Adipocyte (in vitro differentiated cells): ENCODE data around the gene SMARCB1.

Experiments
- DNase-seq: peaks from one replicate; pipeline ENCODE4 v3.0.0-alpha.2; 2015; ENCODE audit warnings: low read depth
- H3K27me3 ChIP-seq: replicated peaks from 2 replicates; pipeline ENCODE4 v1.7.0; 2013; ENCODE audit warnings: mild to moderate bottlenecking, low read length, moderate library complexity; ENCODE audit not compliant: control insufficient read depth, insufficient read depth
- H3K36me3 ChIP-seq: 2 replicates; pipeline ENCODE4 v1.7.0; 2013; ENCODE audit warnings: low read length, mild to moderate bottlenecking, moderate library complexity; ENCODE audit not compliant: control insufficient read depth, insufficient read depth, severe bottlenecking
- H3K4me1 ChIP-seq: 2 replicates; pipeline ENCODE4 v1.7.0; 2013; ENCODE audit warnings: mild to moderate bottlenecking, low read length, moderate library complexity; ENCODE audit not compliant: control insufficient read depth, insufficient read depth
- H3K4me3 ChIP-seq: 2 replicates; pipeline ENCODE4 v1.7.0; 2013; ENCODE audit warnings: mild to moderate bottlenecking, low read length, moderate library complexity
- H3K9ac ChIP-seq: 2 replicates; pipeline ENCODE4 v1.7.0; 2013; ENCODE audit warnings: mild to moderate bottlenecking, low read length, moderate library complexity
- H3K9me3 ChIP-seq: 2 replicates; pipeline ENCODE4 v1.7.0; 2013; ENCODE audit warnings: mild to moderate bottlenecking, low read length, moderate library complexity; ENCODE audit not compliant: control insufficient read depth

The SMARCB1 gene

GRCh38 chr22:23844739-23845202, 58.0 kb downstream of the SMARCB1 start:
- no peak overlapping the region for H3K4me3 ChIP-seq
- peaks cover 8% of the 10 kb centered on the region for H3K4me1 ChIP-seq
- no peaks in the 10 kb centered on the region for H3K9me3 ChIP-seq
- H3K27me3 ChIP-seq = peaks cover 5% of the 10 kb centered on the region
- no peaks in the 10 kb centered on the region for H3K36me3 ChIP-seq
- no peak for DNase-seq
- H3K9ac ChIP-seq = no peak overlapping the region

- Histone ChIP-seq H3K27me3 (peaks cover 10% of the 10 kb centered on the region), H3K4me1 (peaks cover 8% of the 10 kb centered on the region), H3K4me3 (no peak overlapping the region), H3K9me3 (no peaks in the 10 kb centered on the region), H3K9ac (no peak overlapping the region), H3K36me3 (no peaks in the 10 kb centered on the region)
- no peak for DNase-seq
Measured at GRCh38 chr22:23845265-23846080, 58.7 kb downstream of the SMARCB1 start.

- Histone ChIP-seq H3K4me3 (no peak overlapping the region), H3K4me1 (peaks cover 8% of the 10 kb centered on the region), H3K27me3 (peaks cover 12% of the 10 kb centered on the region), H3K9ac (no peak overlapping the region), H3K36me3 (no peaks in the 10 kb centered on the region), H3K9me3 (no peaks in the 10 kb centered on the region)
- no peak for DNase-seq
Measured at GRCh38 chr22:23846081-23846469, 59.3 kb downstream of the SMARCB1 start.

DNA sequence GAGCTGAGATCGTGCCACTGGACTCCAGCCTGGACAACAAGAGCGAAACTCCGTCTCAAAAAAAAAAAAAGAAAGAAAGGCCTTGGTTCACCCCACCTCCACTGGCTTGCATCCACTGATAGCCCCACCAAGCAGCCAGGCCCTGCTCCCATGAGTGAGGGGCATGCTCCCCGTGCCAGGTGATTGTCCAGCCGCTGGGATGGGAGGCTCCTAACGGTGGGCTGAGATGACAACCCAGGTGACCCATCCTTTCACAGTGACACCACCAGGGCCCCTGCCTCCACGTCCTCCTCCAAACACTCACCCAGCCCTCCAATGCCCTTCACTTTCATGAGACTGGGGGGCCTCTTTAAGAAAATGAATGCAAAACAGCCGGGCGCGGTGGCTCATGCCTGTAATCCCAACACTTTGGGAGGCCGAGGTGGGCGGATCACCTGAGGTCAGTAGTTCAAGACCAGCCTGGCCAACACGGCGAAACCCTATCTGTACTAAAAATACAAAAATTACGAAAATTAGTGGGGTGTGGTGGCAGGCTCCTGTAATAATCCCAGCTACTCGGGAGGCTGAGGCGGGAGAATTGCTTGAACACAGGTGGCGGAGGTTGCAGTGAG, 60.6 kb downstream of the SMARCB1 start:
- Histone ChIP-seq H3K4me1 (peaks cover 8% of the 10 kb centered on the region), H3K9me3 (no peaks in the 10 kb centered on the region), H3K4me3 (no peak overlapping the region), H3K36me3 (no peaks in the 10 kb centered on the region), H3K9ac (no peak overlapping the region), H3K27me3 (peaks cover 12% of the 10 kb centered on the region)
- DNase-seq = no peak

DNA sequence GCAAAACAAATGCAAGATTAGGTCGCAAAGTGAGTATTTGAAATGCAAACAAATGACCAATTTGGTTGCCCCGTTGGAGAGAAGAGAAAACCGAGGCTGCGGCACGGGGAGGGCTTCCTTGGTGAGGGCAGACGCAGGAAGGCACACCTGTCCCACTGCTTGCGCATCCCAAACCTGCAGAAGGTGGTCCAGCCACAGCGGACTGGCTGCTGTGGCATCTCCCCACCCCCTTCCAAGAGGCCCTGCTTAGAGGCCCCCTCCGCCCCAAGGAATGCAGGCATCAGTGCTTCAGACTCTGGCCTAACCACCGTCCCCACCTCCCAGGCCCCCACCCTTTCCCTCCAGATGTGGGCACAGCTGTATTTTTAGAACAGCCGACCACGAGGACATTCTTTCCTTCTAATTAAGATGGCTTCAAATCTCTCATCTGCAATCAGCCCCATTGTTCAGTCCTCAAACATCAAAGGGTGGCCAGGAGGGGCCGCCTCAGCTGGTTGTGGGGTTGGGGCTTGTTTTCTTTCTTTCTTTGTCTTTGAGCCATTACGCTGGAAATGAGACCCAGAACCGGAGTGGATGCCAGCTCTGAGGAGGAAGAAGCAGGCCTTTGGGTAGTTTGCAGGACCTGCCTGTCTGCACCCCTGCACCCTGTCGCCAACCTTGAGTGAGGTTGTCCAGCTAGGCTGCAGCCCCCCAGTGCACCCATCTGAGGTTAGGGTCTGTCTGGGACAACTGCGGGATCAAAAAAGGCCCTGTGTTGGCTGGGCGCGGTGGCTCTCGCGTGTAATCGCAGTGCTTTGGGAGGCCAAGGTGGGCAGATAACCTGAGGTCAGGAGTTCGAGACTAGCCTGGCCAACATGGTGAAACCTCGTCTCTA, 61.5 kb downstream of the SMARCB1 start:
- H3K4me3 ChIP-seq = no peak overlapping the region
- H3K4me1 ChIP-seq = peaks cover 8% of the 10 kb centered on the region
- no peak overlapping the region for H3K9ac ChIP-seq

GRCh38 chr22:23849009-23850006, 62.5 kb downstream of the SMARCB1 start:
- Histone ChIP-seq H3K36me3 (no peaks in the 10 kb centered on the region), H3K9me3 (no peaks in the 10 kb centered on the region), H3K9ac (no peak overlapping the region), H3K4me1 (peaks cover 8% of the 10 kb centered on the region), H3K27me3 (peaks cover 12% of the 10 kb centered on the region), H3K4me3 (no peak overlapping the region)
- peak; percentile 91 for DNase-seq

More for the DNA sequence above, 61.5 kb downstream of the SMARCB1 start:
- Histone ChIP-seq H3K36me3 (no peaks in the 10 kb centered on the region), H3K9me3 (no peaks in the 10 kb centered on the region), H3K27me3 (peaks cover 12% of the 10 kb centered on the region)
- no peak for DNase-seq

GRCh38 chr22:23850136-23850611, 63.4 kb downstream of the SMARCB1 start:
- no peak overlapping the region for H3K4me3 ChIP-seq
- peaks cover 8% of the 10 kb centered on the region for H3K4me1 ChIP-seq
- H3K9me3 ChIP-seq = no peaks in the 10 kb centered on the region
- H3K36me3 ChIP-seq = no peaks in the 10 kb centered on the region
- DNase-seq = no peak
- H3K27me3 ChIP-seq = peaks cover 12% of the 10 kb centered on the region
- no peak overlapping the region for H3K9ac ChIP-seq

GRCh38 chr22:23856721-23857605, 70.2 kb downstream of the SMARCB1 start:
- Histone ChIP-seq H3K9ac (peak overlapping the region; percentile 88), H3K9me3 (no peaks in the 10 kb centered on the region), H3K36me3 (no peaks in the 10 kb centered on the region), H3K4me3 (peak overlapping the region; percentile 87), H3K27me3 (no peaks in the 10 kb centered on the region), H3K4me1 (peaks cover 16% of the 10 kb centered on the region)
- peak; percentile 80 for DNase-seq

- Histone ChIP-seq H3K36me3 (no peaks in the 10 kb centered on the region), H3K4me3 (peak within 1 kb of the TSS; percentile 87), H3K27me3 (no peaks in the 10 kb centered on the region), H3K9me3 (no peaks in the 10 kb centered on the region), H3K9ac (peak within 1 kb of the TSS; percentile 88), H3K4me1 (peaks cover 16% of the 10 kb centered on the region)
- peak; percentile 99 for DNase-seq
Measured at GRCh38 chr22:23857606-23858483, 71.1 kb downstream of the SMARCB1 start, which contains the start of gene SLC2A11. TSS of gene SLC2A11 (plus strand) at chr22:23857875. CDS start at chr22:23858000, 125 bp downstream.
